Right lobe of liver (tissue), 4 donors: Measurements from ENCODE around the gene RANBP1.

Experiments
- CTCF ChIP-seq, 4 donors: fragments of 200-600 bp in 3 of 4; fragments of 450-650 bp in 1 of 4; IDR thresholded peaks; one replicate each; pipeline versions ENCODE4 v1.5.1 to v1.8.0; 2016 to 2022; ENCODE audit warnings: antibody characterized with exemption in 4 of 4, mild to moderate bottlenecking in 2 of 4
- POLR2A ChIP-seq: fragments of 450-650 bp; IDR thresholded peaks from one replicate; pipeline ENCODE4 v1.6.1; 2017; ENCODE audit warnings: antibody characterized with exemption, mild to moderate bottlenecking
- donor health status: DM: no; HTN: no; CAD: no.
- donor health status: DM: no; HTN: no; CAD: no.
- donor health status: DM: no; HTN: yes; CAD: no.

- no peak for TF ChIP-seq CTCF (IDR thresholded peaks at IDR 0.05)
- TF ChIP-seq POLR2A = no peak
Observed at GRCh38 chr22:20138868-20139267, 23.0 kb downstream of the RANBP1 start.
